LNCAP (cell line): Measurements from ENCODE around the gene MRPS11.

Experiments
- CTCF ChIP-seq: fragments of 450-650 bp; IDR thresholded peaks from 2 replicates; pipeline ENCODE4 v1.5.1; 2017; ENCODE audit warnings: mild to moderate bottlenecking

MRPS11 gene

DNA sequence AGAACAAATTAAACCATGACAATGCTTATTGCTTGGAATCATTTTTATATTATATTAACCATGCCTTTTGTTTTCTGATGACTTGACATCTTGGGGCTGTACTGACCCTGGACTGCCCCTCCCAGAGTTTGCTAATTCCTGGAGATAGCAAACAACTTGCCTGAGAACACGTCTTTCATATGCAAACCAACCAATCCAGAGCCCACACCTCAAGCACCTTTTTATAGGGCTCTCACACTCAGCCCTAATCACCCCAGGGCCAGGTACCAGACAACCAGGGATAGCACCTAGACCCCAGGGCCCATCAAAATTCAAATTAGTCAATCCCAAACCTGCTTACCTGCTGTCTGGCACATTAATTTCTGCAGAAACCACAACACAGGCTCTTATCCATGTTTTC lies 36.9 kb downstream of the MRPS11 start:
- no peak for TF ChIP-seq CTCF

- TF ChIP-seq CTCF, result no peak
These were observed 38.2 kb downstream of the MRPS11 start for GRCh38 chr15:88505721-88506120.

GRCh38 chr15:88506628-88507027 lies 39.1 kb downstream of the MRPS11 start:
- TF ChIP-seq CTCF, result no peak

GRCh38 chr15:88509321-88509720 lies 41.8 kb downstream of the MRPS11 start:
- TF ChIP-seq CTCF, result no peak

DNA sequence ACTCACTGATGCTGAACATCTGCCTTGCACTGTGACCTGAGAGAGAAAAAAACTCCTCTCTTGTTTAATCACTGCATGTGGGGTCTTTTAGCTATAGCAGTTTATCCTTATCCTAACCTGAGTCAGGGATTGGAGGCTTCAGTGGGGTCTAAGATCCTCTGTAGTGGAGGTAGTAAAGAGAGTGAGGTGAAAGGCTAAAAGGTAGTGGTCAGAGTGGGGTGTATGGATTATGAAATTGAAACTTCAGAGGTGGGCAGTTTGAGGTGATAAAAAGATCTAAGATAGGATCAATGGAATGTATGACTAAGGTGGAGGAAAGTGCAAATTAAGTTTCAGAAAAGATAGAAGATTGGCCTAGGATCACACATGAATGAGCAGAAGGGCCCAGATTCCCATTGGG lies 42.5 kb downstream of the MRPS11 start:
- TF ChIP-seq CTCF, result no peak

- no peak for TF ChIP-seq CTCF
These were observed 43.7 kb downstream of the MRPS11 start for GRCh38 chr15:88511161-88511560.

DNA sequence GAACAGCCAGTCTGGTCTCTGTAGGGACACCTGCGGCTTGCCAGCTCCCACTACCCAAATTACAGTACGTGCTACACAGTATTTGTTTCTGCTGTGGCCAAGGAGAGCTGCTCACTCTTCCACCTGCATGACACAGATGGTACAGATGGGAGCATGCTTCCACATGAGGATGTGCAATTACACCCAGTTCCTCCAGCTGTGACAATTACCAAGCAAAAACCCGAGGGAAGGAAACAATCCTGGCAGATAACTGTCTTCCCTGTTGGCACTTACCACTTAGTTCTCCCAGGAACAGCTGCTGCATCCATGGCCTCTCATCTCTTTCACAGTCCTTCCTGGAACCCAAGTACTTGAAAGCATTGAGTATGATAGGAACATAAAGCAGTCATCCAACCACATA lies 44.6 kb downstream of the MRPS11 start:
- TF ChIP-seq CTCF, result no peak

DNA sequence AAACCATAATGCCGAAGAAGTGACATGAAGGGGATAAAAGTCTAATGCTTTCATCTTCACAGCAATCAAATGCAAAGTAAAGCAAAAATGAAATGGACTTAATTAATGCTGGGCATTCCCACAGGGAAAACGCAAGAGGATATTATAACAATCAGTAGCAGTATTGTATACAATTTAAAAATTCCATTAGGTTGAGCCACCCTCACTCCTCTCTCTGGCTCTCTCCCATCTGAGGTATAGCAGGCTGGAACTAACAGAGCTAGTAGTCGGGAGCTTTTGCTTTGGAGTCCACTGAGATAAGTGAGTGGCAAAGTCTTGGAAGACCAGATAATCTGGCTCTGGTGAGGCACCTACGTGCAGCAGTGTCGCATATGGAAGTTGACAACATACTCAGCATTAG lies 45.1 kb downstream of the MRPS11 start:
- TF ChIP-seq CTCF, result no peak
